DND-41 (cell line): ENCODE measurements around the gene PTPRN2.

ENCODE experiments used
- CTCF ChIP-seq: IDR thresholded peaks from 2 replicates; pipeline ENCODE4 v1.5.1; 2012; ENCODE audit warnings: borderline replicate concordance, low read length, moderate library complexity, mild to moderate bottlenecking; ENCODE audit not compliant: poor library complexity, severe bottlenecking; ENCODE audit errors: extremely low read depth
- EZH2 ChIP-seq: IDR thresholded peaks from 3 replicates; pipeline ENCODE4 v1.6.1; 2012; ENCODE audit warnings: borderline replicate concordance, low read depth, mild to moderate bottlenecking, moderate library complexity, low read length, inconsistent platforms; ENCODE audit not compliant: severe bottlenecking

- no peak for TF ChIP-seq CTCF
- TF ChIP-seq EZH2 = no peak
These were observed 924.5 kb downstream of the PTPRN2 start for GRCh38 chr7:157662981-157663716.
